Skeletal muscle satellite cell (primary cell): ENCODE data around the gene ARHGAP21.

Source experiments
- H3K27me3 ChIP-seq: 2 replicates; pipeline ENCODE4 v1.7.0; 2013; ENCODE audit warnings: low read length; ENCODE audit not compliant: control insufficient read depth, insufficient read depth
- H3K36me3 ChIP-seq: 2 replicates; pipeline ENCODE4 v1.7.0; 2013; ENCODE audit warnings: mild to moderate bottlenecking, control low read depth, low read length; ENCODE audit not compliant: insufficient read depth
- H3K4me1 ChIP-seq: 2 replicates; pipeline ENCODE4 v1.7.0; 2013; ENCODE audit warnings: low read length; ENCODE audit not compliant: control insufficient read depth, insufficient read depth
- H3K4me2 ChIP-seq: 2 replicates; pipeline ENCODE4 v1.7.0; 2013; ENCODE audit warnings: mild to moderate bottlenecking, low read length
- H3K4me3 ChIP-seq: 2 replicates; pipeline ENCODE4 v1.7.0; 2013; ENCODE audit warnings: low read length
- H3K9ac ChIP-seq: 2 replicates; pipeline ENCODE4 v1.7.0; 2013; ENCODE audit warnings: mild to moderate bottlenecking, low read depth, low read length, moderate library complexity
- H3K9me3 ChIP-seq: replicated peaks from 2 replicates; pipeline ENCODE4 v1.7.0; 2013; ENCODE audit warnings: mild to moderate bottlenecking, control low read depth, low read length

ARHGAP21 gene

GRCh38 chr10:24569330-24569796, 154.3 kb downstream of the ARHGAP21 start:
- Histone ChIP-seq H3K4me2 (no peak overlapping the region), H3K4me3 (no peak overlapping the region), H3K27me3 (no peaks in the 10 kb centered on the region), H3K9ac (no peak overlapping the region), H3K9me3 (no peaks in the 10 kb centered on the region), H3K36me3 (no peaks in the 10 kb centered on the region), H3K4me1 (no peaks in the 10 kb centered on the region)

- Histone ChIP-seq H3K9me3 (no peaks in the 10 kb centered on the region), H3K4me2 (no peak overlapping the region), H3K9ac (no peak overlapping the region), H3K27me3 (no peaks in the 10 kb centered on the region), H3K4me3 (no peak overlapping the region), H3K36me3 (no peaks in the 10 kb centered on the region), H3K4me1 (no peaks in the 10 kb centered on the region)
These were observed 155.6 kb downstream of the ARHGAP21 start for GRCh38 chr10:24568042-24568441.

- H3K9ac ChIP-seq, result no peak overlapping the region
These were observed 162.2 kb downstream of the ARHGAP21 start for GRCh38 chr10:24561453-24561852.

GRCh38 chr10:24556750-24557742, 166.6 kb downstream of the ARHGAP21 start:
- Histone ChIP-seq H3K9ac (no peak overlapping the region), H3K4me1 (no peaks in the 10 kb centered on the region), H3K4me3 (no peak overlapping the region), H3K27me3 (peaks cover 14% of the 10 kb centered on the region), H3K9me3 (no peaks in the 10 kb centered on the region), H3K36me3 (no peaks in the 10 kb centered on the region), H3K4me2 (no peak overlapping the region)

More at GRCh38 chr10:24561453-24561852, 162.2 kb downstream of the ARHGAP21 start:
- Histone ChIP-seq H3K4me3 (no peak overlapping the region), H3K36me3 (no peaks in the 10 kb centered on the region), H3K4me1 (no peaks in the 10 kb centered on the region), H3K9me3 (no peaks in the 10 kb centered on the region), H3K4me2 (no peak overlapping the region), H3K27me3 (peaks cover 5% of the 10 kb centered on the region)

- Histone ChIP-seq H3K36me3 (no peaks in the 10 kb centered on the region), H3K4me2 (no peak overlapping the region), H3K4me3 (no peak overlapping the region), H3K9ac (no peak overlapping the region), H3K4me1 (no peaks in the 10 kb centered on the region), H3K27me3 (peaks cover 19% of the 10 kb centered on the region), H3K9me3 (no peaks in the 10 kb centered on the region)
These were observed 167.4 kb downstream of the ARHGAP21 start for GRCh38 chr10:24556126-24556749.

- Histone ChIP-seq H3K9me3 (no peaks in the 10 kb centered on the region), H3K9ac (no peak overlapping the region), H3K4me2 (no peak overlapping the region), H3K27me3 (peaks cover 19% of the 10 kb centered on the region), H3K4me1 (no peaks in the 10 kb centered on the region), H3K4me3 (no peak overlapping the region), H3K36me3 (no peaks in the 10 kb centered on the region)
These were observed 169.7 kb downstream of the ARHGAP21 start for GRCh38 chr10:24554036-24554435.

GRCh38 chr10:24553051-24553612, 170.6 kb downstream of the ARHGAP21 start:
- H3K4me3 ChIP-seq, result no peak overlapping the region
- no peak overlapping the region for H3K4me2 ChIP-seq
- no peaks in the 10 kb centered on the region for H3K36me3 ChIP-seq
- H3K4me1 ChIP-seq, result no peaks in the 10 kb centered on the region
- H3K9ac ChIP-seq, result no peak overlapping the region
- H3K27me3 ChIP-seq, result peaks cover 19% of the 10 kb centered on the region
- H3K9me3 ChIP-seq, result no peaks in the 10 kb centered on the region

GRCh38 chr10:24552346-24553016, 171.2 kb downstream of the ARHGAP21 start:
- peaks cover 19% of the 10 kb centered on the region for H3K27me3 ChIP-seq
- H3K4me3 ChIP-seq, result no peak overlapping the region
- no peaks in the 10 kb centered on the region for H3K36me3 ChIP-seq
- H3K9me3 ChIP-seq, result no peaks in the 10 kb centered on the region
- no peak overlapping the region for H3K9ac ChIP-seq
- H3K4me2 ChIP-seq, result no peak overlapping the region
- no peaks in the 10 kb centered on the region for H3K4me1 ChIP-seq

- Histone ChIP-seq H3K4me3 (no peak overlapping the region), H3K27me3 (peaks cover 18% of the 10 kb centered on the region), H3K9ac (no peak overlapping the region), H3K4me2 (no peak overlapping the region), H3K4me1 (no peaks in the 10 kb centered on the region), H3K36me3 (no peaks in the 10 kb centered on the region), H3K9me3 (no peaks in the 10 kb centered on the region)
These were observed 172.5 kb downstream of the ARHGAP21 start for GRCh38 chr10:24551161-24551560.

GRCh38 chr10:24550680-24551079, 173.0 kb downstream of the ARHGAP21 start:
- H3K9ac ChIP-seq, result no peak overlapping the region

GRCh38 chr10:24545585-24545984, 178.1 kb downstream of the ARHGAP21 start:
- Histone ChIP-seq H3K27me3 (no peaks in the 10 kb centered on the region), H3K4me2 (no peak overlapping the region), H3K9ac (no peak overlapping the region), H3K4me1 (no peaks in the 10 kb centered on the region), H3K4me3 (no peak overlapping the region), H3K9me3 (no peaks in the 10 kb centered on the region), H3K36me3 (no peaks in the 10 kb centered on the region)

More at GRCh38 chr10:24550680-24551079, 173.0 kb downstream of the ARHGAP21 start:
- no peaks in the 10 kb centered on the region for H3K36me3 ChIP-seq
- no peak overlapping the region for H3K4me3 ChIP-seq
- H3K4me2 ChIP-seq, result no peak overlapping the region
- no peaks in the 10 kb centered on the region for H3K9me3 ChIP-seq
- H3K4me1 ChIP-seq, result no peaks in the 10 kb centered on the region
- peaks cover 16% of the 10 kb centered on the region for H3K27me3 ChIP-seq
